H1 (cell line): ENCODE results near the gene USB1.

Source experiments
- ASH2L ChIP-seq: fragments of 200-600, 300-600 bp; sonication (generic); IDR thresholded peaks from one replicate; pipeline ENCODE4 v1.7.1; 2017; ENCODE audit warnings: low read length
- POLR2A ChIP-seq, 2 experiments: IDR thresholded peaks; 1 replicate in 1 of 2; 2 replicates in 1 of 2; pipeline ENCODE4 v1.6.1; 2011; ENCODE audit warnings: low read depth in 2 of 2, low read length in 2 of 2, mild to moderate bottlenecking in 2 of 2; ENCODE audit errors: control extremely low read depth in 1 of 2
- RNF2 ChIP-seq: fragments of 200-900, 300-1000 bp; sonication (generic); IDR thresholded peaks from 2 replicates; pipeline ENCODE4 v1.7.1; 2016; ENCODE audit warnings: borderline replicate concordance, low read depth, mild to moderate bottlenecking, antibody characterized with exemption, low read length; ENCODE audit not compliant: poor library complexity, severe bottlenecking; ENCODE audit errors: missing control alignments
- SP4 ChIP-seq: IDR thresholded peaks from 2 replicates; pipeline ENCODE4 v1.6.1; 2012; ENCODE audit warnings: low read length, inconsistent platforms
- TF ChIP-seq, protein P1 (sequence below), 3 experiments: IDR thresholded peaks; 1 replicate in 2 of 3; 2 replicates in 1 of 3; pipeline versions ENCODE4 v1.5.1 to v1.6.1; 2011; ENCODE audit warnings: low read length in 3 of 3, mild to moderate bottlenecking in 3 of 3, inconsistent platforms in 2 of 3, low read depth in 1 of 3, moderate library complexity in 1 of 3; ENCODE audit not compliant: insufficient read depth in 1 of 3; ENCODE audit errors: control extremely low read depth in 1 of 3

DNA sequence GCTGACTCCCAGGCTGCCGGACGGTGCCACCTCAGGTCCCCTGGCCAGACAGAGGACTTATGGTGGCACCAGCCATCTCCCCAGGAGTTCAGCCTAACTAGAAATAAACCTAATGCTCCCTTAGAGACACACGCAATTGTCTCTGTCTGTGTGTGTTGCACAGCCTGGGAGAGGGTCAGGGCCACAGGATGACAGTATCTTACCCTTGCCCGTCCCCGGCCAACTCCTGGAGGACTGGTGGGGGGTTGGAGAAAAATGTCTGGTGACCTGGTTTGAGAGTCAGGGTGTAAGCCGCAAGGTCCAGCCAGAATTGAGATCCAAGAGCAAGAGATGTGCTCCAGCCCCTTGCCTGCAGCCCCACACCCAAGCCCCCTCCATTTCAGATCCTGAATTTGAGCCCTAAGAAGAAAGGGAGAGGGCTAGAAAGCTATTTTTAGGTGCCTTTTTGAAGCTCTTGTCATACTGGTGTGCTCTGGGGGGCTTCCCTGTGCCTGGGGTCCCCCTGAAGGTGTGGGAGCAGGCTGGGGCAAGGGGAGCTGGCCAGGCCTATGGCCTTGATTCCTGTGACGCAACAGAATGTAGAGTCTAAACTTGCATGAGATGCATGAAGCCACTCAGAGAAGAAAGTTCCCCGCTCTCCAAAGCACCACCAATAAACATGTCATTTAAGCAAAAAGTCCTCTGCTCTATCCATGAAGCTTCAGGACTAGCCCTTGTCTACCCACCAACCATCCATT is 13.6 kb upstream of the USB1 start:
- TF ChIP-seq ASH2L (no peak), RNF2 (no peak), SP4 (no peak), POLR2A (IDR thresholded peaks at IDR 0.05; ENCODE audit: control extremely low read depth in 1 of 2, low read depth in 2 of 2, low read length in 2 of 2) (no peak)
- TF ChIP-seq, protein P1, sequence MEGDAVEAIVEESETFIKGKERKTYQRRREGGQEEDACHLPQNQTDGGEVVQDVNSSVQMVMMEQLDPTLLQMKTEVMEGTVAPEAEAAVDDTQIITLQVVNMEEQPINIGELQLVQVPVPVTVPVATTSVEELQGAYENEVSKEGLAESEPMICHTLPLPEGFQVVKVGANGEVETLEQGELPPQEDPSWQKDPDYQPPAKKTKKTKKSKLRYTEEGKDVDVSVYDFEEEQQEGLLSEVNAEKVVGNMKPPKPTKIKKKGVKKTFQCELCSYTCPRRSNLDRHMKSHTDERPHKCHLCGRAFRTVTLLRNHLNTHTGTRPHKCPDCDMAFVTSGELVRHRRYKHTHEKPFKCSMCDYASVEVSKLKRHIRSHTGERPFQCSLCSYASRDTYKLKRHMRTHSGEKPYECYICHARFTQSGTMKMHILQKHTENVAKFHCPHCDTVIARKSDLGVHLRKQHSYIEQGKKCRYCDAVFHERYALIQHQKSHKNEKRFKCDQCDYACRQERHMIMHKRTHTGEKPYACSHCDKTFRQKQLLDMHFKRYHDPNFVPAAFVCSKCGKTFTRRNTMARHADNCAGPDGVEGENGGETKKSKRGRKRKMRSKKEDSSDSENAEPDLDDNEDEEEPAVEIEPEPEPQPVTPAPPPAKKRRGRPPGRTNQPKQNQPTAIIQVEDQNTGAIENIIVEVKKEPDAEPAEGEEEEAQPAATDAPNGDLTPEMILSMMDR (IDR thresholded peaks at IDR 0.05; ENCODE audit: control extremely low read depth in 1 of 3, insufficient read depth in 1 of 3, low read depth in 1 of 3, low read length in 3 of 3) = no peak
